H1 (cell line): ENCODE measurements around the gene LCE5A. TPM values are rescaled to one million over a fixed set of nuclear protein-coding genes. Genes with fewer than 3 reads are reported as not detected.

ENCODE experiments used
- CHD1 ChIP-seq: IDR thresholded peaks from 2 replicates; pipeline ENCODE4 v1.6.1; 2012; ENCODE audit warnings: low read depth, low read length, improper control_type of control experiment
- CHD7 ChIP-seq: fragments of 300-600 bp; sonication (generic); IDR thresholded peaks from 2 replicates; pipeline ENCODE4 v1.7.1; 2012; ENCODE audit warnings: low read length, moderate library complexity, mild to moderate bottlenecking, inconsistent platforms; ENCODE audit not compliant: insufficient replicate concordance
- CTCF ChIP-seq, 3 experiments: IDR thresholded peaks; 1 replicate in 2 of 3; 2 replicates in 1 of 3; pipeline versions ENCODE4 v1.5.1 to v1.6.1; 2011; ENCODE audit warnings: low read length in 3 of 3, mild to moderate bottlenecking in 3 of 3, inconsistent platforms in 2 of 3, low read depth in 1 of 3, moderate library complexity in 1 of 3; ENCODE audit not compliant: insufficient read depth in 1 of 3; ENCODE audit errors: control extremely low read depth in 1 of 3
- PHF8 ChIP-seq: fragments of 200-600 bp; sonication (generic); conservative IDR thresholded peaks from 2 replicates; pipeline ENCODE4 v1.7.1; 2012; ENCODE audit warnings: low read depth, mild to moderate bottlenecking, inconsistent platforms, low read length, moderate library complexity
- SIX5 ChIP-seq: IDR thresholded peaks from 2 replicates; pipeline ENCODE4 v1.6.1; 2011; ENCODE audit warnings: mild to moderate bottlenecking, low read depth, low read length
- TEAD4 ChIP-seq: IDR thresholded peaks from 2 replicates; pipeline ENCODE4 v1.6.1; 2012; ENCODE audit warnings: low read depth, low read length, inconsistent platforms, mixed read lengths
- polyA plus RNA-seq, 7 experiments: library from polyadenylated mRNA; depleted of rRNA in 3 of 7; stranded (reverse) in 5 of 7; unstranded in 2 of 7; fragments of >200 nt in 5 of 7; fragments of 200-250 nt in 2 of 7; gene quantifications; 1 replicate in 5 of 7; 2 replicates in 1 of 7; 4 replicates in 1 of 7; pipeline versions ENCODE4 v1.2.1 to v1.2.3, GENCODE V29; 2011 to 2013; ENCODE audit warnings: missing spikeins in 2 of 7, mixed read lengths in 2 of 7
- total RNA-seq: library from RNA; stranded (reverse); fragmentation: NEBNext Ultra II Directional; extraction: Animal tissue kit (Norgen Biotek cat#: 25700); gene quantifications from 2 replicates; pipeline ENCODE4 v1.2.1, GENCODE V29; 2021

LCE5A gene
- total and polyA plus RNA-seq, 2 of the 8 experiments (the other 6 are each of a cell fraction or from before 2014, with no cell fraction given): not detected

- TF ChIP-seq CHD7 (no peak), CHD1 (no peak), PHF8 (no peak), CTCF (IDR thresholded peaks at IDR 0.05; ENCODE audit: control extremely low read depth in 1 of 3, insufficient read depth in 1 of 3, low read depth in 1 of 3, low read length in 3 of 3) (no peak), SIX5 (no peak), TEAD4 (no peak)
These were observed 4.3 kb downstream of the LCE5A start (continued) for GRCh38 chr1:152514715-152515433.
